Duodenal mucosa (tissue), 2 donors: Measurements from ENCODE around the gene KLHDC8A.
"Not testable (repeated sequence)": the region's sequence is repeated elsewhere in the genome, so short reads cannot be mapped to it uniquely, and the experiment has no call there.

Experiments used
- H3K27ac ChIP-seq: one replicate; pipeline ENCODE4 v1.7.0; 2013; ENCODE audit warnings: low read depth, low read length
- H3K27me3 ChIP-seq, 2 donors: one replicate each; pipeline ENCODE4 v1.7.0; 2013; ENCODE audit warnings: low read length in 2 of 2, control low read depth in 1 of 2; ENCODE audit not compliant: insufficient read depth in 2 of 2, control insufficient read depth in 1 of 2
- H3K36me3 ChIP-seq, 2 donors: one replicate each; pipeline ENCODE4 v1.7.0; 2013; ENCODE audit warnings: low read length in 2 of 2, control low read depth in 1 of 2; ENCODE audit not compliant: insufficient read depth in 2 of 2, control insufficient read depth in 1 of 2
- H3K4me1 ChIP-seq, 2 donors: one replicate each; pipeline ENCODE4 v1.7.0; 2013; ENCODE audit warnings: low read length in 2 of 2, control low read depth in 1 of 2; ENCODE audit not compliant: insufficient read depth in 2 of 2, control insufficient read depth in 1 of 2
- H3K4me3 ChIP-seq, 2 donors: one replicate each; pipeline ENCODE4 v1.7.0; 2013; ENCODE audit warnings: low read length in 2 of 2, low read depth in 1 of 2
- H3K9ac ChIP-seq, 2 donors: one replicate each; pipeline ENCODE4 v1.7.0; 2013; ENCODE audit warnings: low read length in 2 of 2, low read depth in 1 of 2
- H3K9me3 ChIP-seq, 2 donors: one replicate each; pipeline ENCODE4 v1.7.0; 2013; ENCODE audit warnings: low read length in 2 of 2, control low read depth in 1 of 2; ENCODE audit not compliant: control insufficient read depth in 1 of 2

Gene KLHDC8A

DNA sequence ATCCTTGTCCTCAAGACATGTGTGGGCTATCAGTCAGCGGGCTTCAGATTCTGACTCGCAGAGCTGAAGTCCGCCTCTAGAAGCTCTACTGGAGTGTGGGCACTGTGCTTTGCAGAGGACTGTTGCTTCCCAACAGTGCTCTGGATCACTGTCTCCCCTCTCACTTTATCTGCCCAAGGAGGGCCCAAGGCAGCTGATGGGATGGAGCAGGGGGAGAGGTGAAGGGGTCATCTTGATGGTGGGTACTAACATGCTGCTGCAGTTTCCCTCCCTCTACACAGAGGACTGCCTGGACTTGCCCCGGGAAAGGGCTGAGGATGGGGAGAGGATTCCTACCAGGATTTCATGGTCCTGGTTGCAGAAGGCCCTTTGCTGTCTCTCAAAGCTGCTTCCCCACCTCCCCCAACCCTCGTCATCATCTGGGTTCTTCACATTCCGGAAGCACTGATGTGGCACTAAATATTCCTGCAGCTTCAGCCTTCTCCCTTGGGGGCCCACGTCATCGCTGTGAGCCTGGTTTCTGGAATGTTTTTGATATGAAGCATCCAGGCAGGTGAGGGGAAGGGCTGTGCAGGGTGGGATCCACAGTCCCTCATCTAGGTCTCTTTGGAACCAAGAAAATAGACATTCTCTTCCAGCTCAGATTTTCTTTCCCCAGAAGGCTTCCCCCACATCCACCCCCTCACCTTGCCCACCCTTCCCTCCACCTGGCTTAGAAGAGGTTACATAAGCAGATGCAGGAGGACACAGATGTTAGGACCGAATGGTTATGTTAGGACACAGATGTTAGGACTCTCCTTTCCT lies 58.3 kb downstream of the KLHDC8A start:
- no peak overlapping the region for H3K9ac ChIP-seq
- no peaks in the 10 kb centered on the region for H3K9me3 ChIP-seq
- peaks cover 6 to 18% of the 10 kb centered on the region in 2 donors for H3K36me3 ChIP-seq
- no peak overlapping the region for H3K4me3 ChIP-seq
- H3K27ac ChIP-seq, result no peak overlapping the region
- H3K4me1 ChIP-seq, result peaks cover 41 to 44% of the 10 kb centered on the region in 2 donors
- H3K27me3 ChIP-seq, result no peaks in the 10 kb centered on the region

DNA sequence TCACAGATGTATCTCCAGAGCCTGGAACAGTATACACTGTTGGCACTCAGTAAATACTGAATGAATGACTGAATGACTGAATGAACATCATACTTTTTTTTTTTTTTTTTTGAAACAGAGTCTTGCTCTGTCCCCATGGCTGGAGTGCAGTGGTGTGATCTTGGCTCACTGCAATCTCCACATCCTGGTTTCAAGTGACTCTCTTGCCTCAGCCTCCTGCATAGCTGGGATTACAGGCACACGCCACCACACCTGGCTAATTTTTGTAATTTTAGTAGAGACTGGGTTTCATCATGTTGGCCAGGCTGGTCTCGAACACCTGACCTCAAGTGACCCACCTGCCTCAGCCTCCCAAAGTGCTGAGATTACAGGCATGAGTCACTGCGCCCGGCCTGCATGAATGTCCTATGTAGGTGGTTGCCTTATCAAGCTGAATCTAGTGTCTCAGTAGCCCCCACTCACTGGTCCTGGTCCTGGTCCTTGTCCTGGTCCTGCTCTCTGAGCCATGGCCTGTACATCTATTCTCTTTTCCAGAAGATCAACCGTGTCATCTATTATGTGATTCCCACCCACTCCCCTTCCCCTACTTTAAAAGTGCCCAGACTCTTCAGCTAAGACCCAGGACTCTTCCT lies 59.1 kb downstream of the KLHDC8A start:
- H3K4me3 ChIP-seq, H3K27ac ChIP-seq, H3K9ac ChIP-seq, H3K27me3 ChIP-seq, H3K9me3 ChIP-seq: not testable (repeated sequence)
- Histone ChIP-seq H3K4me1 (peaks cover 35 to 38% of the 10 kb centered on the region in 2 donors), H3K36me3 (peaks cover 0 to 11% of the 10 kb centered on the region in 2 donors)

DNA sequence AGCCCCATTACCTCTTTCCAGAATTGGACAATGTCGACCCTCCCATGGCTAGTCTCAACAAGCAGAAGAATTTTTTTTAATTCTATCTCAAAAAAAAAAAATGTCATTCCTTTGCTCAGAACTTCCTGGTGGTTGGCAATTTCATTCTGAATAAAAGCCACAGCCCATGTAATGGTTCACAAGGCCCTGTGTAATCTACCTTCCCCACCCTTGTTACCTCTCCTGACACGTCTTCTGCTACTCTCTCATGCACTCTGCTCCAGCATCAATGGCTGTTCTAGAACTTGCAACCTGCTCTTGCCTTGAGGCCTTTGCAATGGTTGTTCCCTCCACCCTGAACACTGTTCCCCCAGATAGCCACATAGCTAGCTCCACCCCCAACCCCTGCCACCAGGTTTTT lies 60.6 kb downstream of the KLHDC8A start:
- H3K4me3 ChIP-seq, result no peak overlapping the region
- H3K27me3 ChIP-seq, result no peaks in the 10 kb centered on the region
- H3K9ac ChIP-seq, result no peak overlapping the region
- no peak overlapping the region for H3K27ac ChIP-seq
- peaks cover 21 to 25% of the 10 kb centered on the region in 2 donors for H3K4me1 ChIP-seq
- H3K36me3 ChIP-seq, result no peaks in the 10 kb centered on the region
- no peaks in the 10 kb centered on the region for H3K9me3 ChIP-seq

DNA sequence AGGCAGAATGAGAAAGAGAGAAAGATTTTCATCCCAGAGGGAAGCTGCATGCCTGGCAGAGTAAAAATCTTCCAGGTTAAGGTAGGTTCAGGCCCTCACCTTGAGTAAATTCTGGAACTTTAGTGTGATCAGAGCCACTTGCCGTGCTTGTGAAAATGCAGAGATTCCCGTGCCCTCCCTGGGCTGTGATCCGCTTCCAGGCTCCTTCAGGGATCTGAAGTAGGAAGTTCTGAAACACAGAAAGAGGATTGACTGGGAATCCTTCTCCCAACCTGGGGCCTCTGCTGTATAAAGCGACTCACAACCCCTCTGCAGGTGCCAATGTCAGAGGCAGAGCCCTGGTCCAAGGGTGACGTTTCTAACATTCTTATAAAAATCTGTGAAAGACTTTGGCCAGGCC lies 61.8 kb downstream of the KLHDC8A start:
- Histone ChIP-seq H3K27ac (peak overlapping the region; percentile 42), H3K27me3 (no peaks in the 10 kb centered on the region), H3K9ac (peak overlapping the region in 1 of 2 donors; percentile 11), H3K4me1 (peaks cover 18 to 22% of the 10 kb centered on the region in 2 donors), H3K4me3 (no peak overlapping the region), H3K36me3 (no peaks in the 10 kb centered on the region), H3K9me3 (no peaks in the 10 kb centered on the region)

DNA sequence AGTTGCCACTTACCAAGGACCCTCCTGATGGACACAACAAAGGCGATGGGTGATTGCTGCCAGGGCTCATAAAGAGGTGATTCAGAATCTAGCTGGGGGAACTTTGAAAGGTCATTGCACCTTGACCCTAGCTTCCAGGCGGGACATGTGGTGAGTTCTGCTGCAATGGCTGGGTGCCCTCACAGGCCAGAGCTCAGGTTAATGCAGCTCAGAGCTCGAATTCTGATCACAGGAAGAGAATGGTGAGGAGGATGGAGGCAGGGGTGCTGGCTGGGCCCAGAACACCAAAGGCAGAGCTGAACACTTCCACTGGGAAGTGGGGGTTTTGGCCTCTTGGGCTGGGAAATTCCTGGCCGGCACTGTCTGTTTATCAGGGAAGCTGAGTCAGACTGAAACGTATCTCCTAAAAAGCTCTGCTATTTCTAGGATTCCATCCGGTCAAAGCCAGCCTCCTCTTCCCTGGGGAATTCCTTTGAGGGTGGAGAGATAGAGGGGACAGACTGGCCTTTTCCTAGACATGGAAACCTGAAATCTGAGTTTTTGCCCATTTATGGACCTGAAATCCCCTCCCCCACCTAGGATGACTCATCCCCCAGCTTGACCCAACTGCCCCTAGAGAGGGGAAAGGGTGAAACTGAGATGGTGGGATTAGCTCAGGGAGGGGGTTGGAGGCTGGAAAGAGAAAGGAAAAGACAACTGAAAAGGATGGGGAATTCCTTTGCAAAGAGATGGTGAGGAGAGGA lies 62.4 kb downstream of the KLHDC8A start:
- H3K9ac ChIP-seq, result no peak overlapping the region
- no peak overlapping the region for H3K4me3 ChIP-seq
- H3K9me3 ChIP-seq, result no peaks in the 10 kb centered on the region
- peaks cover 18 to 22% of the 10 kb centered on the region in 2 donors for H3K4me1 ChIP-seq
- H3K27me3 ChIP-seq, result no peaks in the 10 kb centered on the region
- peak overlapping the region; percentile 70 for H3K27ac ChIP-seq
- no peaks in the 10 kb centered on the region for H3K36me3 ChIP-seq

DNA sequence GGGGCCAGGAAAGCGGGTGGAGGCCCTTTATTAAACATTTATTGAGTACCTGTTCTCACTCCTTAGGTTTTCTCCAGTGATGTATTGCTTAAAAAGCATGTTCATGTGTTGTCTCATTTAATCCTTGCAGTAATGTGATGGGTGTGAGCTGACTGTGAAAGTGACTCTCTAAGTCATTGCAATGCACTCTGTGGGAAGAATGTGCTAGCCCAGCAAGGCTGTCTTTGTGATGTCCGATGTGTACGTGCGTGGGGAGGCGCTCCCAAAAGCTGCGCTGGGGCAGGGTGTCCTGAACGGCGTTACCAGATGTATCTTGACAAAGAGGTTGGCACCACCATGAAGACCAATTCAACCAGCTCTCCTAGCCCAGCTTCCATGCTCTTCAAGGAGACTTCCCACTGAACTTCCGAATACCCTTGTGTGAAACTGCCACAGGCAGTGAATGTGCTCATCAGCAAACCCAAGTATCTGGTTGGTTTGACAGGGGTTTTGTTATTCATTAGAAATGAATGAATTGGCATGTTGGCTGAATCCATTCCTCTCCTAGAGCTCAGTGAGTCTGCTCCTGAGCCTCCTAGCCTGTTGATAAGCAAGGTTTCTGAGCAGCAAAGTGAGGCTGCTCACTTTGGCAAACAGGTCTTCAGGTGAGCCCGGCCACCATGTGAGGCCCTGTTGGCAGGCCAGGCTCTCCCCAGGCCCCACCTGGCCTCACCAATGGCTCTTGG lies 63.2 kb downstream of the KLHDC8A start:
- no peak overlapping the region for H3K4me3 ChIP-seq
- peaks cover 18 to 22% of the 10 kb centered on the region in 2 donors for H3K4me1 ChIP-seq
- H3K36me3 ChIP-seq, result no peaks in the 10 kb centered on the region
- H3K27me3 ChIP-seq, result no peaks in the 10 kb centered on the region
- H3K9ac ChIP-seq, result no peak overlapping the region
- H3K9me3 ChIP-seq, result no peaks in the 10 kb centered on the region
- H3K27ac ChIP-seq, result peak overlapping the region; percentile 70

DNA sequence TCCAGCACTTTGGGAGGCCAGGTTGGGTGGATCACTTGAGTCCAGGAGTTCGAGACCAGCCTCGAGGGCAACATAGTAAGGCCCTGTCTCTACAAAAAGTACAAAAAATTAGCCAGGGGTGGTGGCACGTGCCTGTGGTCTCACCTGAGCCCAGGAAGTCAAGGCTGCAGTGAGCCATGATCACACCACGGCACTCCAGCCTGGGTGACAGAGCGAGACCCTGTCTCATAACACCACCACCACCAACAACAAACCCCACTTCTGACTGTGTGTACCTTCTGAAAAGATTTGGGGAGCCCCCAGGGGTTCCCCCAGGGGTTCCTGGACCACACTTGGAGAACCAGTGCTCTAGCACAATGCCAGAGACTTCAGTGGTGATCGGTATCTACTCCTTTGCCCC lies 65.1 kb downstream of the KLHDC8A start:
- Histone ChIP-seq H3K4me1 (peaks cover 34 to 40% of the 10 kb centered on the region in 2 donors), H3K27ac (no peak overlapping the region), H3K4me3 (no peak overlapping the region)

DNA sequence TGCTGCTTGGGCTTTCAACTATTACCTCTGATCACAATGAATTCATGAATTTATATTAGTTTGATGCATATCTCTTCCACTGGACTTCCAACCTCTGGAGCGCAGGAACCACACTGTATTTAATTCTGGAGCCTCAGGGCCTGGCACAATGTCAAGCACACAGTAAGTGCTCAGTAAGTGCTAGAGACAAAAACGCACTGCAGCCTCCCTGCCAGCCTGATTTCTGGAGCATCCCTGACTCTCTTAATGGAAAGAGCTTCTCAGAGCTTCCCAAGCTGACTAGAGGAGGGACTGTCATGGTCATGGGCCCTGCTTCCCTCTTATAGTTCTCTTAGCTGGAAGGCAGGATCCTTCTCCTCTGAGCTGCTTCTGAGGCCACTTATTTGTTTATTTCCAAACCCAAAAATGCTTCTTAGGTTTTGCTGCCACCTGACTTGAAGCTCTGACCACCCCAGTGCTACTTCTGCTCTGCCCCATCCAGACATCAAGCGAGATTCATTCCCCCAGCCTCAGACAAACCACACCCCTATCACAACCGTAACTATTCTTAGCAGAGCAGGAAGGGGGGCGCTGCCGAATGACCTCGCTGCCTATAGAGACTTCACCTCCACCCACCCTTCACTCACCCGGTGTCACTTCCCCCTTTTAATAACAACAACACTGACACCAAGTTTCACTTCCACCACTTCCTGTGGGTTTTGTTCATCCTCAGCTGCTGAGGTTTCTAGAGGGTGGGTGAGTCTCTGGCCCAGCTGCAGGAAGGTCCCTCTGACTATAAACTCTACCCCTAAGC lies 68.8 kb downstream of the KLHDC8A start:
- H3K4me3 ChIP-seq, result peak overlapping the region in 1 of 2 donors; percentile 36
- peak overlapping the region in 1 of 2 donors; percentile 47 for H3K9ac ChIP-seq
- H3K27ac ChIP-seq, result no peak overlapping the region
- no peaks in the 10 kb centered on the region for H3K9me3 ChIP-seq
- H3K36me3 ChIP-seq, result no peaks in the 10 kb centered on the region
- H3K4me1 ChIP-seq, result peaks cover 44 to 45% of the 10 kb centered on the region in 2 donors
- no peaks in the 10 kb centered on the region for H3K27me3 ChIP-seq

More for the DNA sequence above, 65.1 kb downstream of the KLHDC8A start:
- Histone ChIP-seq H3K36me3 (no peaks in the 10 kb centered on the region), H3K9me3 (no peaks in the 10 kb centered on the region), H3K27me3 (no peaks in the 10 kb centered on the region), H3K9ac (no peak overlapping the region)

DNA sequence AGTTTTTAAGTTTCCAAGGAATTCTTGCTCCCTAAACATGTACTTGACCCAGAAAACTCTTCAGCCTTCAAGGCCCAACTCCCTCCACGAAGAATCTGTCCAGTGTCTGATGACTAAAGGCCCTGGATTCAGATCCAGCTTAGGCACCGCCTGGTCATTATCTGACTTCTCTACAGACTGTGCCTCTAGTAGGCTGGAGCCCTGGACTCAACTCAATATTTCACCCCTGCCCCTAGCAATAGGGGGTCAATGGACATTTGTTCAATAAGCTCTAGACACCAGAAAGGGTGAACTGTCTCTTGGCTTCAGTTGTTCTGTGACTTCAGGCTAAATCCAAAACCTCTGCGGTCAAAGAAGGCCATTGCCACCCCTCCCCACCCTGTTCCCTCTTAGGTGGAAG lies 69.6 kb downstream of the KLHDC8A start:
- Histone ChIP-seq H3K9ac (peak overlapping the region in 1 of 2 donors; percentile 33), H3K27me3 (no peaks in the 10 kb centered on the region), H3K27ac (no peak overlapping the region), H3K9me3 (no peaks in the 10 kb centered on the region), H3K4me3 (peak overlapping the region in 1 of 2 donors; percentile 32), H3K4me1 (peaks cover 44 to 45% of the 10 kb centered on the region in 2 donors), H3K36me3 (no peaks in the 10 kb centered on the region)
